Ovary (tissue), 3 donors: Measurements from ENCODE around the gene FRMPD2.

ENCODE experiments used
- EP300 ChIP-seq: sonication (generic); formaldehyde crosslinking; IDR thresholded peaks from one replicate; pipeline ENCODE4 v1.6.1; 2017; ENCODE audit warnings: antibody characterized with exemption
- POLR2A ChIP-seq: fragments of 450-650 bp; IDR thresholded peaks from one replicate; pipeline ENCODE4 v1.6.1; 2017; ENCODE audit warnings: antibody characterized with exemption, mild to moderate bottlenecking, moderate library complexity
- TF ChIP-seq, protein P1 (sequence below), 3 donors: fragments of 450-650 bp in 2 of 3; fragments of 200-600 bp in 1 of 3; IDR thresholded peaks; one replicate each; pipeline versions ENCODE4 v1.5.1 to v1.8.0; 2016 to 2022; ENCODE audit warnings: antibody characterized with exemption in 3 of 3, mild to moderate bottlenecking in 1 of 3
- donor health status: DM: no; HTN: no; CAD: no.

DNA sequence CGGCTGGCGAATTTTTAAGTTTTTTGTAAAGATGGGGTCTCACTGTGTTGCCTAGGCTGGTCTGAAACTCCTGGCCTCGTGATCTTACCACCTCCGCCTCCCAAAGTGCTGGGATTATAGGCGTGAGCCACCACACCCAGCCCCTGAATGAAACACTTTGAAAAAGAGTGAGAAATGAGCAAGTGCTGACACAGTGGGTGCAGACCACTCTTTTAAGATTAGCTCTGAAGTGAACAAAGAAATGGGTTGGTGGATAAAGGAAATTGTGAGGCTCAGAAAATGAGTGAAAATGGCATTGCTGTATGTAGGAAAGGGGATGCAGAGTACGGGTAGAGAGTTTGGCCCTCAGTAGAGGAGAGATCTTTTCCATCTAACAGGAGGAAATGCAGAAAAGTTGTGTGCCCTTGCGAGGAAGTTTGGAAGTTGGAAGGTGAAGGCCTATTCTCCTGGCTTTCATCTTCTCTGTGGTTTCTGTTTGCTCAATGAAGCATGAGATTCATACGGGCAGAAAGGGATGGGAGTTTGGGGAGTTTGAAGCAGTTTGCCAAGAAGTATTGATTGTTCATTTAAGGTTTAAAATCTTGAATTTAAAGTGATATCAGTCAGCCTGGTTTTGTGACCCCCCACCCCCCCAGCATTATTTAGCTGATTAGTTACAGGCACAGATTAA, 43.0 kb upstream of the FRMPD2 start:
- TF ChIP-seq POLR2A (no peak), EP300 (no peak)
- TF ChIP-seq, protein P1, sequence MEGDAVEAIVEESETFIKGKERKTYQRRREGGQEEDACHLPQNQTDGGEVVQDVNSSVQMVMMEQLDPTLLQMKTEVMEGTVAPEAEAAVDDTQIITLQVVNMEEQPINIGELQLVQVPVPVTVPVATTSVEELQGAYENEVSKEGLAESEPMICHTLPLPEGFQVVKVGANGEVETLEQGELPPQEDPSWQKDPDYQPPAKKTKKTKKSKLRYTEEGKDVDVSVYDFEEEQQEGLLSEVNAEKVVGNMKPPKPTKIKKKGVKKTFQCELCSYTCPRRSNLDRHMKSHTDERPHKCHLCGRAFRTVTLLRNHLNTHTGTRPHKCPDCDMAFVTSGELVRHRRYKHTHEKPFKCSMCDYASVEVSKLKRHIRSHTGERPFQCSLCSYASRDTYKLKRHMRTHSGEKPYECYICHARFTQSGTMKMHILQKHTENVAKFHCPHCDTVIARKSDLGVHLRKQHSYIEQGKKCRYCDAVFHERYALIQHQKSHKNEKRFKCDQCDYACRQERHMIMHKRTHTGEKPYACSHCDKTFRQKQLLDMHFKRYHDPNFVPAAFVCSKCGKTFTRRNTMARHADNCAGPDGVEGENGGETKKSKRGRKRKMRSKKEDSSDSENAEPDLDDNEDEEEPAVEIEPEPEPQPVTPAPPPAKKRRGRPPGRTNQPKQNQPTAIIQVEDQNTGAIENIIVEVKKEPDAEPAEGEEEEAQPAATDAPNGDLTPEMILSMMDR (IDR thresholded peaks at IDR 0.05): no peak
